Chondrocyte (in vitro differentiated cells): Measurements from ENCODE around the gene SPARC. TPM values are rescaled to one million over a fixed set of nuclear protein-coding genes. Genes with fewer than 3 reads are reported as not detected.
A peak's percentile ranks its signal among the peaks of the same experiment; 100 is the strongest.

Source experiments
- DNase-seq: peaks from one replicate; pipeline ENCODE4 v3.0.0; 2021; ENCODE audit warnings: mixed read lengths, low spot score
- H3K27ac Mint-ChIP-seq: one replicate; pipeline ENCODE4 v1.8.0; 2021; ENCODE audit warnings: mild to moderate bottlenecking, moderate library complexity, mixed read lengths; ENCODE audit not compliant: unreplicated experiment
- H3K27me3 Mint-ChIP-seq: 2 replicates; pipeline ENCODE4 v1.8.0; 2021; ENCODE audit warnings: low read depth, mixed read lengths
- H3K36me3 Mint-ChIP-seq: 2 replicates; pipeline ENCODE4 v1.8.0; 2021; ENCODE audit warnings: low read depth, mixed read lengths
- H3K4me1 Mint-ChIP-seq: 2 replicates; pipeline ENCODE4 v1.8.0; 2021; ENCODE audit warnings: low read depth, mild to moderate bottlenecking, mixed read lengths
- H3K4me3 Mint-ChIP-seq: one replicate; pipeline ENCODE4 v1.8.0; 2021; ENCODE audit warnings: mild to moderate bottlenecking, moderate library complexity, mixed read lengths; ENCODE audit not compliant: unreplicated experiment
- H3K9me3 Mint-ChIP-seq: 2 replicates; pipeline ENCODE4 v1.8.0; 2021; ENCODE audit warnings: low read depth, mixed read lengths
- total RNA-seq: library from RNA; stranded (reverse); gene quantifications from 3 replicates; pipeline ENCODE4 v1.2.1, GENCODE V29; 2021
- TF ChIP-seq, protein P1 (sequence below): fragments of 200-600 bp; sonication (generic); IDR thresholded peaks from 2 replicates; pipeline ENCODE4 v1.5.0; 2021; ENCODE audit warnings: antibody characterized with exemption, mild to moderate bottlenecking, moderate library complexity

SPARC gene
- total RNA-seq, 1 donor from 2014 or later: 24,306 TPM

DNA sequence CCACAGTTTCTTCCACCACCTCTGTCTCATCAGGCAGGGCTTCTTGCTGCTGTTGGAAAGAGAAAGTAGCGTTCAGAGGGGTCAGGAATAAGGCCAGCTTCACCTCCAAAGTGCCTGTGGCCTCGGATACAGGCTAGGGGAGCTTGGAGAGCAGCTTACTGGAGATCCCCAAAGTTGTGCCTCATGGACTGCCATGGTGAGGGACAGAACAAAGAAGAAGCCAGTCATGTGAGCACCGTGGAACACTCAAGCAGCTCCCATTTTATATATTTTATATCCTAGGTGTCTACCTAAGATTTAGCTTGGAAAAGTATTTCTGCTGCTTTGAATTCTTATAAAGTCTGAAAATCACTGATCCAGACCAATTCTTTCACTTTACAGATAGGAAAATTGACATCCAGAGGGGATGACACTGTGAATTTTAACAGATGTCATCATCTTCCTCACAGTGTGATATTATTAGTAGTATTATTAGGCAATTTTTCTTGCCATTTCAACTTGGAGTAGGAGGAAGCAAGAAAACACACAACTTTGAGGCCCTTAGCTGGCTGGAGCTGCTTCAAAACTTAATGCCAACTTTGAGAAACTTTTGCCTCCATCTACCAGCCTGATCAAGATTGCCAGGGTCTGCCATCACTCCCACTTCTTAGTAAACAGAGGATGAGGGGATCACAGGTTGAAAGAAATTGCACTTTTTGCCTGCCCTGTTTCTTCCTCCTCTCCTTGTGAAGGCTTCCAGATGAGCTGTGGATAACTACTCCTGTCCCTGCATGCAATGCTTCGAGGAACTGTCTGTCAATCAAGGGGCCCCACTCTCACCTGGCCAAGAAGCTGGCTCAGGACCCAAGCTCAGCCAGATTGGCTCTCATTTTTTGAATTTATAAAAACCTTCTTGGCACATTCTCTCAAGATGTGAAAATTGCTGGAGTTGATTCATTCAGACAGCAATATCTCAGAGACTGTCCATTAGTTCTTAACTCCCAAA lies 11.8 kb downstream of the SPARC start:
- no peak for DNase-seq

DNA sequence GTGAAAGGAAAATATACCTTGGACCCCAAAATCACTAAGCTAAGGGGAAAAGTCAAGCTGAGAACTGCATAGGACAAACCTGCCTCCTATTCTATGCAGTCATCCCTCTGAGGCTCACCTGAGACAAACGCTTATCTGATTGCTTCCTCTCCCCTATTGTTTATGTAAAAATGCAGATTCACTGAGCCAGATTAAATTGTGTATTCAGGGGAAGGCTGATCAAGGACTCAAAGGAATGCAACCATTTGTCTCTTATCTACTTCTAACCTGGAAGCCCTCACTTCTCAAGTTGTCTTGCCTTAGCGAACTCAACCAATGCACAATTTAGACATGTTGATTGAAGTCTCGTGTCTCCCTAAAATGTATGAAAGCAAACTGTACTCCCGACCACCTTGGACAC lies 13.3 kb downstream of the SPARC start:
- Mint-ChIP-seq H3K27ac (peak overlapping the region; percentile 92), H3K4me3 (no peak overlapping the region), H3K27me3 (no peaks in the 10 kb centered on the region), H3K36me3 (peaks cover 78% of the 10 kb centered on the region), H3K9me3 (no peaks in the 10 kb centered on the region), H3K4me1 (peaks cover 100% of the 10 kb centered on the region)
- TF ChIP-seq, protein P1, sequence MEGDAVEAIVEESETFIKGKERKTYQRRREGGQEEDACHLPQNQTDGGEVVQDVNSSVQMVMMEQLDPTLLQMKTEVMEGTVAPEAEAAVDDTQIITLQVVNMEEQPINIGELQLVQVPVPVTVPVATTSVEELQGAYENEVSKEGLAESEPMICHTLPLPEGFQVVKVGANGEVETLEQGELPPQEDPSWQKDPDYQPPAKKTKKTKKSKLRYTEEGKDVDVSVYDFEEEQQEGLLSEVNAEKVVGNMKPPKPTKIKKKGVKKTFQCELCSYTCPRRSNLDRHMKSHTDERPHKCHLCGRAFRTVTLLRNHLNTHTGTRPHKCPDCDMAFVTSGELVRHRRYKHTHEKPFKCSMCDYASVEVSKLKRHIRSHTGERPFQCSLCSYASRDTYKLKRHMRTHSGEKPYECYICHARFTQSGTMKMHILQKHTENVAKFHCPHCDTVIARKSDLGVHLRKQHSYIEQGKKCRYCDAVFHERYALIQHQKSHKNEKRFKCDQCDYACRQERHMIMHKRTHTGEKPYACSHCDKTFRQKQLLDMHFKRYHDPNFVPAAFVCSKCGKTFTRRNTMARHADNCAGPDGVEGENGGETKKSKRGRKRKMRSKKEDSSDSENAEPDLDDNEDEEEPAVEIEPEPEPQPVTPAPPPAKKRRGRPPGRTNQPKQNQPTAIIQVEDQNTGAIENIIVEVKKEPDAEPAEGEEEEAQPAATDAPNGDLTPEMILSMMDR: no peak
- DNase-seq: no peak

More for the DNA sequence above, 11.8 kb downstream of the SPARC start:
- H3K27me3 Mint-ChIP-seq: no peaks in the 10 kb centered on the region
- H3K27ac Mint-ChIP-seq: peak overlapping the region; percentile 92
- no peaks in the 10 kb centered on the region for H3K9me3 Mint-ChIP-seq
- H3K4me1 Mint-ChIP-seq: peaks cover 100% of the 10 kb centered on the region
- TF ChIP-seq, protein P1: no peak
- peak overlapping the region; percentile 45 for H3K4me3 Mint-ChIP-seq
- peaks cover 66% of the 10 kb centered on the region for H3K36me3 Mint-ChIP-seq

DNA sequence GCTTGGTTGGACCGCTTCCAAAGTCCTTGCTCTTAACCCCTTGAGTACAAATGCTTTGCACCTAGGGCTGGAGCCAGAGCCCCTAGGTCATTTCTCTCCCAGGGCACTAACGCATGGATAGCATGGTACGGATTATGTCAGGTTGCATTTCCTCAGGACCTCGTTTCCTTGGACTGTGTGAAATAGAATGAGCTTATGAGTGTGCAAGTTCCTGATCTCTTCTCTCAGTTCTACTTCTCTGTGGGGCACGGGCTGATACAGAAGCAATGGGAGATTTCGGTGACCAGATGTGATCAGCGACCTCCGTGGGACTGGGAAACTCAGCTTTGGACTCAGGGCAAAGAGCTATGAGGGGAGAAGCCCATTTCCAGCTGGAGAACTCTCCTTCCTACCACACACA lies 14.2 kb downstream of the SPARC start:
- peak overlapping the region; percentile 92 for H3K27ac Mint-ChIP-seq
- no peaks in the 10 kb centered on the region for H3K9me3 Mint-ChIP-seq
- H3K36me3 Mint-ChIP-seq: peaks cover 82% of the 10 kb centered on the region
- H3K27me3 Mint-ChIP-seq: no peaks in the 10 kb centered on the region
- no peak for DNase-seq
- no peak overlapping the region for H3K4me3 Mint-ChIP-seq
- H3K4me1 Mint-ChIP-seq: peaks cover 100% of the 10 kb centered on the region
- TF ChIP-seq, protein P1: no peak

DNA sequence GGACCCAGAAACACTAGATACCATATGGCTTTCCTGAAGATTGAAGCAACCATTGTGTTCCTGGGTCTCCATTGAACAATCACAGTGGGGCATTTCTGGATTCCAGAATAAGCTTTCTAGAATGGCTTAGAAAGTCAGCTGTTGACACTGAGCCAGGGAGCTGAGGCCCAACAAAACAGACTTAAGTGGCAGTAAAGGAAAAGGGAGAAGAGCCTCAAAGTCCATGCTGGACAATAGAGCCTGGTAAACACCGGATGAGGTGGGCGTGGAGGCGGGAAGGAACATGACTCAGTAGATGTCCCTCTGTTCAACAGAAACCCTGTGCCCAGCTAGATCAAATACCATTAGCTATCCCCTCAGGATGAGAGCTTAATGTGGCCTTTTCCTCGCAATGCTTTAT lies 14.8 kb downstream of the SPARC start:
- TF ChIP-seq, protein P1: no peak
- peaks cover 81% of the 10 kb centered on the region for H3K36me3 Mint-ChIP-seq
- DNase-seq: no peak
- no peaks in the 10 kb centered on the region for H3K9me3 Mint-ChIP-seq
- H3K4me3 Mint-ChIP-seq: no peak overlapping the region
- peaks cover 99% of the 10 kb centered on the region for H3K4me1 Mint-ChIP-seq
- no peaks in the 10 kb centered on the region for H3K27me3 Mint-ChIP-seq
- H3K27ac Mint-ChIP-seq: peak overlapping the region; percentile 92

DNA sequence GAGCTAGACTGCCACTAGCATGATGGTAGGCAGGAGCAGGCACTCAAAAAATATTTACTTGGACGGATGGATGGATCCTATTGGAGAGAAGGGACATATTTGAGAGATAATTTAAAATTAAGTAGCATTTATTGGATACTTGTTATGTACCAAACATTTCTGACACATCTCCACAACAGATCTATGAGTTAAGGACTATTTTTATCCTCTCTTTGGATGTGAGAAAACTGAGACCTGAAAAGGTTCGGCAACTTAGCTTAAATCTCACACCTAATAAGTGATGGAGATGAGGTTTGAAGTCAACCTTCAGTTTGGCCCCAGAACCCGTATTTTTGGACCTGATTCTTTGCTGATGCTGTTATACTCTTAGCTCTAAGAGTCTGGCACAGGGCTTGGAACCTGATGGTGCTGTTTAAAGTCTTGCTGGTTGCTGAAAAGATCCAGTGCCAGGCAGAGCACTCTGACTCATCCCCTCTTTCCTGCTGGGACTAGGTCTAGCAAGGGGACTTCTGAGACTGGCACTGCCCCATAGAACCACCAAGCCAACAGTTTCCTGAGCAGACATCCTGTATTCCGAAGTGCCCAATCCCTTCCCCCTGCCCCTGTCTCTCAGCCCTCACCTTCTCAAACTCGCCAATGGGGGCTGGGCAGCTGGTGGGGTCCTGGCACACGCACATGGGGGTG lies 15.6 kb downstream of the SPARC start:
- DNase-seq: no peak
- peaks cover 85% of the 10 kb centered on the region for H3K36me3 Mint-ChIP-seq
- H3K27me3 Mint-ChIP-seq: no peaks in the 10 kb centered on the region
- peak overlapping the region; percentile 92 for H3K27ac Mint-ChIP-seq
- TF ChIP-seq, protein P1: no peak
- H3K4me3 Mint-ChIP-seq: no peak overlapping the region
- H3K9me3 Mint-ChIP-seq: no peaks in the 10 kb centered on the region
- H3K4me1 Mint-ChIP-seq: peaks cover 99% of the 10 kb centered on the region
